Vagina (tissue), 2 donors: ENCODE data around the gene S100G. TPM values are rescaled to one million over a fixed set of nuclear protein-coding genes. Genes with fewer than 3 reads are reported as not detected.
"Not testable (repeated sequence)": the region's sequence is repeated elsewhere in the genome, so short reads cannot be mapped to it uniquely, and the experiment has no call there.

Experiments
- DNase-seq, 2 donors: peaks; one replicate each; pipeline ENCODE4 v3.0.0-alpha.2; 2017; ENCODE audit errors: extremely low spot score in 2 of 2
- H3K27ac ChIP-seq: fragments of 200-600 bp; sonication (generic); one replicate; pipeline ENCODE4 v1.5.1; 2019
- H3K27me3 ChIP-seq: fragments of 200-600 bp; sonication (generic); one replicate; pipeline ENCODE4 v1.5.1; 2019
- H3K36me3 ChIP-seq, 2 donors: fragments of 200-600 bp; sonication (generic); one replicate each; pipeline ENCODE4 v1.5.1; 2017 to 2019
- H3K4me1 ChIP-seq: fragments of 200-600 bp; sonication (generic); one replicate; pipeline ENCODE4 v1.5.1; 2019
- H3K4me3 ChIP-seq, 2 donors: fragments of 200-600 bp; sonication (generic); 1 replicate in 1 of 2; 2 replicates in 1 of 2; pipeline ENCODE4 v1.5.1; 2016 to 2019
- H3K9me3 ChIP-seq: fragments of 200-600 bp; sonication (generic); one replicate; pipeline ENCODE4 v1.5.1; 2019
- POLR2A ChIP-seq, 2 donors: fragments of 450-650 bp; IDR thresholded peaks; one replicate each; pipeline ENCODE4 v1.6.1; 2017; ENCODE audit warnings: antibody characterized with exemption in 2 of 2, mild to moderate bottlenecking in 2 of 2, moderate library complexity in 2 of 2
- POLR2AphosphoS5 ChIP-seq, 2 donors: sonication (generic); formaldehyde crosslinking; IDR thresholded peaks; one replicate each; pipeline ENCODE4 v1.9.0; 2017; ENCODE audit warnings: antibody characterized with exemption in 2 of 2, mild to moderate bottlenecking in 2 of 2, low read depth in 1 of 2; ENCODE audit not compliant: insufficient read depth in 1 of 2
- intact Hi-C: fragments of 100-400 bp; cut with DNase I; formaldehyde crosslinking; loops from one replicate; pipeline ENCODE4 v1.15.1; 2023
- total RNA-seq: library from RNA; depleted of rRNA; stranded (reverse); fragments of >200 nt; gene quantifications from one replicate; pipeline ENCODE4 v1.2.3, GENCODE V29; 2016
- TF ChIP-seq, protein P1 (sequence below), 3 experiments: fragments of 450-650 bp in 2 of 3; fragments of 200-600 bp in 1 of 3; sonication (generic) in 1 of 3; IDR thresholded peaks; one replicate each; pipeline ENCODE4 v1.5.1; 2017 to 2019; ENCODE audit warnings: antibody characterized with exemption in 3 of 3, mild to moderate bottlenecking in 2 of 3, moderate library complexity in 2 of 3

S100G gene, protein sequence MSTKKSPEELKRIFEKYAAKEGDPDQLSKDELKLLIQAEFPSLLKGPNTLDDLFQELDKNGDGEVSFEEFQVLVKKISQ
- total RNA-seq = not detected

DNA sequence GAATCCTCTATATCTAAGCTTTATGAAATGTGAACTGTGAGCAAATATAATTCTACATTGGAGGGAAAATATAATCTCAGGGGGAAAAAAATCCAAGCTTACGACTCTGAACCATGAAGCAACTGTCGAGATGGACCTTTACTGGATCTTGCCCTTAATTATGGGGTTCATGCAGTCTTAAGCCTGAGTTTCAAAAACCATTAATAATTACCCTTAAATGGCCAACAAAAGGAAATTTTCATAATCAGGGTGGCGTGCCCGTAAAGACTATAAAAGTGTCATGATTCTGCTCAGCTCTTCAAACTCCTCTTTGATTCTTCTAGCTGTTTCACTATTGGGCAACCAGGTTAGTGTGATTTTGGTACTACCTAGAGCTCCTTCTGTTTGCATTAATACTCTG, at the start of gene S100G:
S100G (plus strand) TSS at position 301 of the 400 bp plus-strand sequence. CDS start 849 bp downstream, outside the sequence.
- Histone ChIP-seq H3K27me3 (no peaks in the 10 kb centered on the region), H3K36me3 (no peaks in the 10 kb centered on the region), H3K9me3 (no peaks in the 10 kb centered on the region), H3K4me1 (no peaks in the 10 kb centered on the region), H3K27ac (no peak within 1 kb of the TSS), H3K4me3 (no peak within 1 kb of the TSS)
- intact Hi-C loops = no loop called here
- no peak for DNase-seq
- no peak for TF ChIP-seq POLR2A (IDR thresholded peaks at IDR 0.05)
- no peak for TF ChIP-seq POLR2AphosphoS5 (IDR thresholded peaks at IDR 0.05; ENCODE audit: insufficient read depth in 1 of 2, low read depth in 1 of 2)

DNA sequence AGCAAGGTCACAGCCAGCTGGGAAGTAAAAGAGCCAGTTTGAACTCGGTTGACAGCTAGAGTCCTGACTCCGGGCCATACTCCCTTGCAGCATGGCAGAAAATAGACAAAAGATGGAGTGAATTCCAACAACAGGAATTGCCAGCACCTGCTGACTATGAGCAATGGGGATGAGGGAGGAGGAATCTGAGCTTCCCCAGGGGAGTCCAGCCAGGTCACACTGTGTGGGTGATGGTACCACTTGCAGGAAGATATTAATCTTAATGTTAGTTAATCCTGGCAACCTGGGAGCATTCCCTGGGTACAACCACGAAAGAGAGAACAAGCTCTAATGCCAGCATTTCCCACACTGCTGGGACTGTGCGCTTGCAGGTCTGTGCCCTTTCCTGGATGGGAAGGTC, 48.1 kb upstream of the S100G start:
- H3K4me1 ChIP-seq = no peaks in the 10 kb centered on the region
- DNase-seq = peak in 1 of 2 donors; percentile 56
- no peak overlapping the region for H3K27ac ChIP-seq
- intact Hi-C loops = no loop called here
- no peaks in the 10 kb centered on the region for H3K9me3 ChIP-seq
- H3K4me3 ChIP-seq = no peak overlapping the region
- H3K27me3 ChIP-seq = no peaks in the 10 kb centered on the region
- H3K36me3 ChIP-seq = no peaks in the 10 kb centered on the region
- TF ChIP-seq, protein P1, sequence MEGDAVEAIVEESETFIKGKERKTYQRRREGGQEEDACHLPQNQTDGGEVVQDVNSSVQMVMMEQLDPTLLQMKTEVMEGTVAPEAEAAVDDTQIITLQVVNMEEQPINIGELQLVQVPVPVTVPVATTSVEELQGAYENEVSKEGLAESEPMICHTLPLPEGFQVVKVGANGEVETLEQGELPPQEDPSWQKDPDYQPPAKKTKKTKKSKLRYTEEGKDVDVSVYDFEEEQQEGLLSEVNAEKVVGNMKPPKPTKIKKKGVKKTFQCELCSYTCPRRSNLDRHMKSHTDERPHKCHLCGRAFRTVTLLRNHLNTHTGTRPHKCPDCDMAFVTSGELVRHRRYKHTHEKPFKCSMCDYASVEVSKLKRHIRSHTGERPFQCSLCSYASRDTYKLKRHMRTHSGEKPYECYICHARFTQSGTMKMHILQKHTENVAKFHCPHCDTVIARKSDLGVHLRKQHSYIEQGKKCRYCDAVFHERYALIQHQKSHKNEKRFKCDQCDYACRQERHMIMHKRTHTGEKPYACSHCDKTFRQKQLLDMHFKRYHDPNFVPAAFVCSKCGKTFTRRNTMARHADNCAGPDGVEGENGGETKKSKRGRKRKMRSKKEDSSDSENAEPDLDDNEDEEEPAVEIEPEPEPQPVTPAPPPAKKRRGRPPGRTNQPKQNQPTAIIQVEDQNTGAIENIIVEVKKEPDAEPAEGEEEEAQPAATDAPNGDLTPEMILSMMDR (IDR thresholded peaks at IDR 0.05) = no peak
- TF ChIP-seq POLR2A (IDR thresholded peaks at IDR 0.05) (no peak), POLR2AphosphoS5 (IDR thresholded peaks at IDR 0.05; ENCODE audit: insufficient read depth in 1 of 2, low read depth in 1 of 2) (no peak)

DNA sequence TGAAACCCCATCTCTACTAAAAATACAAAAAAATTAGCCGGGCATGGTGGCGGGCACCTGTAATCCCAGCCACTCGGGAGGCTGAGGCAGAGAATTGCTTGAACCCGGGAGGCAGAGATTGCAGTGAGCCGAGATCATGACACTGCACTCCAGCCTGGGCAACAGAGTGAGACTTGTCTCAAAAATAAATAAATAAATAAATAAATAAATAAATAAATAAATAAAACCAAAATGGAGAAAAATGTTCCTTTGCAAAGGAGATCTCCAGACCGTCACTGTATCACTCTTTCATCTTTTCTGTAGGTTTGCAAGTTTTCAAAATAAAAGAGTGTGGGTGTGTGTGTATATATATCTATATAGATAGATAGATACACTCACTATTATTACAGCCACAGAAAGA, 46.7 kb upstream of the S100G start:
- H3K27me3 ChIP-seq, H3K9me3 ChIP-seq, H3K4me1 ChIP-seq, H3K27ac ChIP-seq, H3K4me3 ChIP-seq, H3K36me3 ChIP-seq, DNase-seq, intact Hi-C loops: not testable (repeated sequence)

DNA sequence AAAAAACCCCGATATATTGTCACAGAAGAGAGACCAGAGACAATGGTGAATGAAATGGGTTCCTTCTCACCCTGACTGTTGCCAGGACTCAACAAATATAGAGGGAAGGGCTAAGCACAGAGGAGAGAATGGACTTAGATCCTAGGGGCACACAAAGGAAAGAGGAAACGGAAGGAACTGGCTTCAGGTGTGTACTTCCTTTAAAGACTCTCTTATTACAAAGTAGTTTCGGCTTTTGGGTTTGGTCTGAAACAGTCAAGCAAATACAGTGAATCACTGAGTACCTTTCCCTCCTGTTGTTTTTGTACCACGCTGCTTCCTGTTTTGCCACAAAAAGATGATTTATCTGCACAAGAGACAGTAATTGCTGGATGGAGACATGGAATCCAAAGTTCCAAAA, 46.1 kb upstream of the S100G start:
- intact Hi-C loops = no loop called here
- DNase-seq = peak in 1 of 2 donors; percentile 0
- Histone ChIP-seq H3K27me3 (no peaks in the 10 kb centered on the region), H3K36me3 (no peaks in the 10 kb centered on the region), H3K4me3 (no peak overlapping the region), H3K9me3 (no peaks in the 10 kb centered on the region), H3K27ac (no peak overlapping the region), H3K4me1 (no peaks in the 10 kb centered on the region)
- TF ChIP-seq POLR2A (IDR thresholded peaks at IDR 0.05) (no peak), POLR2AphosphoS5 (IDR thresholded peaks at IDR 0.05; ENCODE audit: insufficient read depth in 1 of 2, low read depth in 1 of 2) (no peak)
- TF ChIP-seq, protein P1 (IDR thresholded peaks at IDR 0.05) = no peak

DNA sequence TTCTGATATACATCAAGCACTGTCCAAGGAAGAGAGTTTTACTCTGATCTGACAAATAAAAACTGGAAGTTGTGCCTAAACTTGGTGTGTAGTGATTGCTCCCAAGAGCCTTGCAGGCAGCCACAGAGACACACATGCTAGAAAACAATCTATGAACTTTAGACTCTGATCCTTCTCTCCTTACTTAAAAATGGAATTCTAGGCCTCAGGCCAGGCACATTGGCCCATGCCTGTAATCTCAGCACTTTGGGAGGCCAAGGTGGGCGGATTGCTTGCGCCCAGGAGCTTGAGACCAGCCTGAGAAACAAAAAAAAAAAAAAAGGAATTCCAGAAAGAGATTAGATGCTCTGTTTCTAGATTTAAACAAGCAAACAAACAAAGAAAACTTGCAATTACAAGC, 45.6 kb upstream of the S100G start:
- intact Hi-C loops = no loop called here
- H3K27ac ChIP-seq = no peak overlapping the region
- DNase-seq = no peak
- H3K4me1 ChIP-seq = no peaks in the 10 kb centered on the region
- H3K36me3 ChIP-seq = no peaks in the 10 kb centered on the region
- H3K9me3 ChIP-seq = no peaks in the 10 kb centered on the region
- H3K27me3 ChIP-seq = no peaks in the 10 kb centered on the region
- TF ChIP-seq, protein P1 (IDR thresholded peaks at IDR 0.05) = no peak
- TF ChIP-seq POLR2AphosphoS5 (IDR thresholded peaks at IDR 0.05; ENCODE audit: insufficient read depth in 1 of 2, low read depth in 1 of 2) = no peak
- no peak for TF ChIP-seq POLR2A (IDR thresholded peaks at IDR 0.05)
- no peak overlapping the region for H3K4me3 ChIP-seq

DNA sequence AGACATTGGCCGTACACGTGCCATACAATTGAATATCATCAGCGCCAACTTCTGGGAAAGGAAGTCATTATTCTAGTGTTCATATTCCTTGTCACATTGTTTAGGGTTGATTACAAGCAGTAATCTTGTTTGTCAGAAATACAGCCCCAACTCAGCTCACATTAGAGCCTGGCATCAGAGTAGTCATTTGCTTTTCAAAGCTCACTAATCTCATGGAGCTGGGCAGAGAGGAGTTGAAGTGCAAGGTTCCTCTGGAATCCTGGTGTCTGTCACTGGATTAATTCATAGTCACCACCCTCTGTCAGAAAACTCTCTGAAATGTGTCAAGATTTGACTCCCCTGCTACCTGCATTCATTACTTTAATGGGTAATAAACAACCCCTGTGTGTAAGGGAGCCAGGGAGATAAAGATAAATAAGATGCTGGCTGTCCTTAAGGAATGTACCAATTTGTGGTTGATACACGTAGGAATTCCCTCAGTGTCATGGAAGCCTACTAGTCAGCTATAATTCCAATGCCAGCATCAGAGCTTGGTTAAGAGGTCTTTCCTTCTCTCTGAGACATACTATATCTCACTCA, 43.7 kb upstream of the S100G start:
- Histone ChIP-seq H3K27me3 (no peaks in the 10 kb centered on the region), H3K4me3 (no peak overlapping the region), H3K36me3 (no peaks in the 10 kb centered on the region), H3K9me3 (no peaks in the 10 kb centered on the region), H3K4me1 (no peaks in the 10 kb centered on the region), H3K27ac (no peak overlapping the region)
- intact Hi-C loops = no loop called here
- no peak for DNase-seq
- TF ChIP-seq, protein P1 (IDR thresholded peaks at IDR 0.05) = no peak
- TF ChIP-seq POLR2AphosphoS5 (IDR thresholded peaks at IDR 0.05; ENCODE audit: insufficient read depth in 1 of 2, low read depth in 1 of 2) = no peak
- TF ChIP-seq POLR2A (IDR thresholded peaks at IDR 0.05) = no peak
